HG02840 (cell line): ENCODE measurements around the gene ZFAND5.

Source experiments
- ATAC-seq: cut with Tn5 transposase; IDR thresholded peaks from one replicate; pipeline ENCODE4 v1.9.1; 2021; ENCODE audit warnings: mild to moderate bottlenecking, moderate library complexity, moderate number of reproducible peaks; ENCODE audit not compliant: unreplicated experiment, low FRiP score

The ZFAND5 gene

DNA sequence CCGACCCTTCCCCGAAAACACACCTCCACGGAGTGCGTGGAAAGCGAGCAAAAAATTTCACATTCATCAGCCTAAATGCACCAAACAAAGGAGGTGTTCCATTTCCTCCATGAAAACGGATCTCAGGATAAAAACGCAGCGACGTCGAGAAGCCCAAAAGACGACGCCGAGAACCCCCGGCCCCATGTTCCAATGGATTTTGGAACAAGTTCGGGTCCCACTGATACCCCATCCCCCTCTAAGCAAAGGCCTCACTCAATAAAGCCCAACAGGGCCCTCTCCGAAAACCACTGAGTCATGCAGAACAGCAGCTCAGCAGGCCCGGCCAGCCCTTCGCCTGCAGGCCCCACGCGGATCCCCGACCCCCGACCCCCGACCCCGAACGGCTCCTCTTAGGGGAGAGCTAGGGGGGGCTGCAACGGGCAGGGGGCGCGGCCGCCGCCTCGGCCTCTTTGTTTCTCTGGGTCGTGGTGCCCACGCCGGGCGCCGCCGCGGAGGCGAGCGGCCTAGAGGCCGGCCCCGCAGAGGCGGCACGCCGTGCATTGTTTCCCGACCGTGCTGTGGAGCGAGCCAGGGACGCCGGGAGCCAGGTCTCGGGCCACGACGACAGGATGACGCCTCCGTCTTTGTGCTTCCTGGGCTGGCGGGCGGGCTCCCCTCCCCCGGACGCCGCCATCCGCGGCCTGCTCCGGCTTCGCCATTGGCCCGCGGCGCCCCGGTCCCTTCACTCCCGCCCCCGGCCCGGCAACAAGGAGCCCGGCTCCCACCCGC, 915 bp downstream of the ZFAND5 start:
- peak; percentile 51 for ATAC-seq

DNA sequence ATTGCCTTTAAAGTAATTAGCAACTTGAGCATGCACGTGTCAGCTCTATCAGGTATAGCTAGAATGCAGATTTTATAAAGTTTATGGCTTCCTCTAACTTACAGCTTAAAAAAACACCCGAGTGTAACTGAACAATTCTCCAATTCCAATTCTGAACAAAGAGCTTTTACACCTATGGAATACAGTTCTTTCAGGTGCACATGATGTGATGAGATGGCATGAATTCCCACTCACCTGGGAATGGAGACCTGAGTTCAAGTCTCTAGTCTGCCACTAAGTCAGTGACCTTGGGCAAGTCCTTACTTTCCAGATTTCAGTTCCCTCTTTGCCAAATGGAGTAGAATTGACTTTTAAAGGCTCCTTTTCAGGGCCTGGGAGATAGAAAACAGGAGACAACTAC, 1.8 kb downstream of the ZFAND5 start:
- ATAC-seq, result no peak

DNA sequence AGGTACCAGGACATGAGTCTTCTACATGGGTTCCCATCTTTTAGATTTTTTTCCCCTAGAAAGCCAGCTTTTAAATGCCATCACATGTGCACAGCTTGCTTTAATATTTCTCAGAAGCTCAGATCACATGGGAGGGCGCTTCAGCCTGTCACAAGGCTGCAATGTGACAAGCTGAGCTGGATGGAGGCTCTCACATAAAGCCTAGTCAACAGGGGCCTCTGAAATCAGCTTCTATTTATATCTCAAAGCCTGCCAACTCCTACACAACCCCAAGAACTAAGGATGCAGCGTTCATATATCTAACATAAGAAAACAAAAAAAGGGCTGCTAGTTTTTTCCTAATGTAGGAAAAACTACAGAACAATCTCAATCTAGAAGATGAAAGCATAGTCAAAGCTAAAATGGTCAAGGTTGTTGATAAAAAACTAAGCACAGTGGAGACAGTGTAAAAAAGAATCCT, 2.3 kb downstream of the ZFAND5 start:
- no peak for ATAC-seq

GRCh38 chr9:72362118-72362531, 2.9 kb downstream of the ZFAND5 start:
- ATAC-seq, result no peak

DNA sequence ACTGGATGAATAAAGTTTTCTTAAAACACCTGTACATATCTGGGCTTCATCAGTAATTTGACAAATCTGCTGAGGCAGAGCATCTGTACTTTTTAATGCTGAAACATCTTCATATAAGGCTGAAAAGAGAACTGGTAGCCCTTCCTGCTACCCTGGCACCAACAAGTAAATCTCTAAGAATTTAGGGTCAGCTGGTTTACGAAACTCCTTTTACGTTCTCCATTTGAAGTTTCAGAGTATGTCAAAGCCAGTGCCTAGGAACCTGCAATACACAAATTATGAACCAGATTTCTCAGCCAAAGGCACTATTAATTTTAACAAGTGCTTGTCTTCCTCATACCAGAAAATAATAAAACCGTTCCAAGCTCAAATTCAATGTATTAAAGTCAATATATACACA, 3.8 kb downstream of the ZFAND5 start:
- ATAC-seq, result no peak

DNA sequence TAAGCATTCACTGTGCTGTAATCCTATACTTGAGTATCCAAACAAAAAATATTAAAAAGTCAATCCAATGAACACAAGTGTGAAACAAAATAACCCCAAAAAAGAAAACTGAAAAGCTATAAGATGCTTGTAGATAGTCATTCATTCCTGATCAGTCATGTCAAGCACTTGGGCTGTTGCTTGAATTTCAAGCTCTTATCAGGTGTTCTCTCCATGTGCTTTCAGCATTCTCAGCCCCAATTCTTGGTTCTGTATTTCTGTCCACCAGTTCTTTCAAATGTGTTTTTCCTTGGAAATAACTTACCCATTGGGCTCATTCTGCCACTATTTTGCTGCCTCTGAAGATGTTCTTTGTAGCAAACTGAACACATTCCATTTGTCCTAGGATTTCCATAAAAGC, 4.7 kb downstream of the ZFAND5 start:
- no peak for ATAC-seq

DNA sequence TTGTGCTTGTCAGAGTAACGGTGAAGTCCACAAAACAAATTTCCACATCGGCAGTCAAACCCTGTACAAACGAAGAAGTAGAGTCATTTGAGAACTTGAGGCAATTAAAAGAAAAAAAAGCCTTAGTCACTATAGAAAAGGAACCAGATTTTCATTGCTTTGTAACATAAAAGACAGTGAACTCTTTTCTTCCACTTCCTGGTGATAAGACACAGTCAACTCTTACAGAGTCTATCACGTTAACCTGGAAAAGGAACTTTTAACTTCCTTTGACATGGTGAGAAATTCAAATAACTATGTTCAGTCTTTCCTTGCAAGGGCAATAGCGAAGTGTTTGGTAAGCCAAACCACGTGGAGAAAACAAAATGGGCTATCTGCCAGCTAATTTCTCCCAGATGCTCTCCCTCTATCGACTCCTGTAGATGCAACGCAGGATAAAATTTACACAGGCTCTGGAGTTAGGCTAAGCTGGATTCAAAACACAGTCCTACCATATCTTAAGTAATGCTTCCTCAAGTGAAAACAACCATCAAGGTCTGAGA, 8.9 kb downstream of the ZFAND5 start:
- no peak for ATAC-seq

DNA sequence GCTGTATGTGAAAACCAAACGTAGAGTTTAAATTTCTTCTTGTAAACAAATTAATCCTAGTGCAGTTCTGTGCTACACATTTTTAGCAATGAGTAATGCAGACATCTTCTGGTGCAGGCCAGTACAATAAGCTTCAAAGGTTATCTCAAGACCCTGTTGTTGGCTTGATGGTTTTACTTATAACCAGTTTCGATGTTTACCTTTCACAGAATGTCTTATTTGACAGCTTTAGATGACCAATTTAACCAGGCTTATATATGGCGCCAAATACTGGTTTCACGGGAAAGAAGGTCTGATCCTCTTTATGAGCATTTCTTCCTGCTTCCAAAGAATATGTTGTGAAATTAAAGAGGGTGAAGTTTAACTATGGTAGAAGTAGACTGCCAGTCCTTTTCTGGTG, 9.9 kb downstream of the ZFAND5 start:
- ATAC-seq, result no peak

DNA sequence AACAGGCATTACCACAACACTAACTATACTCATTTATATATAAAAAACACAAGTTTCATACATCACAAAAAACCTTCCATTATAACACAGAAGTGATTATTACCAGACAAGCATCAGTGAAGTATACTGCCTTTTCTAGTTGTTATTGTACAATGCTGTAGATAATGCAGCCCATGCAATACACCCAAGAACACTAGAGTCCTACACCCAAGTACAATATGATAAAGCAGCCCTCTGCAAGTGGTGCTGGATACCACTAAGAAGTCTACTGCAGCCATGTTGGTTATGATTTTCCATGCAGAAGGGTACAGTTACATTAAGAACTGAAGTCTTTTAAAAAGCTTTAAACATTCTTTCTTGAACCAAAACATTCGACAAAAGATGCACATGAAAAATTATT, 10.3 kb downstream of the ZFAND5 start:
- no peak for ATAC-seq

DNA sequence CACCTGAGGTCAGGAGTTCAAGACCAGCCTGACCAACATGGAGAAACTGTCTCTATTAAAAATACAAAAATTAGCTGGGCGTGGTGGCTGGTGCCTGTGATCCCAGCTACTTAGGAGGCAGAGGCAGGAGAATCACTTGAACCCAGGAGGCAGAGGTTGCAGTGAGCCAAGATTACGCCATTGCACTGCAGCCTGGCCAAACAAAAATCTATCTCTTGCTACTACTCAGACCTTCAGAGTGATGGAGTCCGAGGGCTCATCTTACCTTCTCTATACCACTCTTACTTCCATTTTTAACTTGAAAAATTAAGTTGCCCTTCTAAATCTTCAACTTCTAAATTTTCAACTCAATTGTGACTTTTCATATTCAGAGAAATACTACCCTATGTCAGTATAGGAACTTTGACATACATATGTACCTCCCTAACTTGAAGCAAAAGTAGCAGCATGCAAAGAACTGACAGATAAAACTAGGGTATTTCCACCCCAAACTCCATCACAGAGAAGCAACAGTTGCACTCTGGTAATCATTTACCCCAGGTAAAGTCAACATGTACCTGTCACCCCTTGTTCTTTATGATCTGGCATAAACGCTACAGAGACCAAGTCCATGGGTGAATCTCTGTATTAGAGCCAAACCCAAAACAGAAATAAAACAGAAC, 11.4 kb downstream of the ZFAND5 start:
- no peak for ATAC-seq

DNA sequence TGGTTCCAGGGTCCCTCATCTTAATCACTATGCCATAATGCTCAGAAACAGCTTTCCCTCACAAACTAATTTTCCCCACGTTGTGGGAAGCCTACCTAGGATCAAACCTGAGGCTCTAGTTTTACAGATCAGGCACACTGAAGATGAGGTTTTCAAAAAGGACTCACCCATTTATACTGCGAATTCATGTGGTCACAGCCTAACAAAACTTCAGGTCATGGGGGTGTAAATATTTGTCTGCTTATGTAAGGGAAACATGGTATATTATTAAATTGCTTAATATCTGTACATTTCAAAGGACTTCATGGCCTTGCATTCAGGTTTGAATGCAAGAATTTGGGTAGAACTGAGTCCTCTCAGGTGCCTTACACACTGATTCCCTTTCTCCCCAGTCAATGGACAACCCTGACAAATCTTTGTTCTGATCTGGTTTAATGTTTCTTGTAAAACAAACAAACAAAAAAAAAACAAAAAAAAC, 12.1 kb downstream of the ZFAND5 start:
- no peak for ATAC-seq

DNA sequence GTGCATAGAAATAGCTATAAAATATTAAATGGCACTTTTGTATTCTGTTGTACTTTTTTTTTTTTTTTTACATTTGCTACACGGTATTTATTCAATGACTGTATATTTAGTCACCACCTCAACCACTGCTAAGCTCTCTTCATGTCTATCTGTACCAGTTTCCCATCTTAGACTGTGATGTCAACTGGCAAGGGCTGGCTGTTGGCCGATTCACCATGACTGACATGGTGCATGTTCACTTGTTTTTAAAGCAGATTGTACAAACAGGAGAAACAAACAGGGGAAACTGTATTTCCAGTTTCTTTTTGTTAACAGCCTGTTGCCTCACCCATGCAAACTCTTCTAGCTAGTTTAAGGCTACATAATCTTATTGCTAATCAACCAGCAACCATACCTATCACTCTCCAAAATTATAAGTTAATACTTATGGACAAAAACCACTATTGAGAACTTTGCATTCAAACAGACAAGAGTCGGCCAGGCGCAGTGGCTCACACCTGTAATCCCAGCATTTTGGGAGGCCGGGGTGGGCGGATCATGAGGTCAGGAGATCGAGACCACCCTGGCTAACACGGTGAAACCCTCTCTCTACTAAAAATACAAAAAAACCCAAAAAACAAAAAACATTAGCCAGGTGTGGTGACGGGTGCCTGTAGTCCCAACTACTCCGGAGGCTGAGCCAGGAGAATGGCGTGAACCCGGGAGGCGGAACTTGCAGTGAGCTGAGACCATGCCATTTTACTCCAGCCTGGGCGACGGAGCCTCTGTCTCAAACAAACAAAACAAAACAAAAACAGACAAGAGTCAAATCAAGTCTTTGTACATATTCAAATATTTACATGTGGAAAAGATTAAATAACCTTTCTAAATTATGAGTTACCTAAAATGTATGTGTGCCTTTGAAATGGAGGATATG, 13.2 kb downstream of the ZFAND5 start:
- ATAC-seq, result no peak

GRCh38 chr9:72349911-72350310, 15.1 kb downstream of the ZFAND5 start:
- ATAC-seq, result no peak

GRCh38 chr9:72349240-72349639, 15.8 kb downstream of the ZFAND5 start:
- no peak for ATAC-seq

- ATAC-seq, result no peak
These were observed 18.7 kb downstream of the ZFAND5 start for GRCh38 chr9:72346333-72346732.

GRCh38 chr9:72338631-72339030, 26.4 kb downstream of the ZFAND5 start:
- no peak for ATAC-seq

GRCh38 chr9:72337286-72337685, 27.7 kb downstream of the ZFAND5 start:
- no peak for ATAC-seq

GRCh38 chr9:72334658-72335337, 30.2 kb downstream of the ZFAND5 start:
- no peak for ATAC-seq

GRCh38 chr9:72333709-72334108, 31.3 kb downstream of the ZFAND5 start:
- ATAC-seq, result no peak

DNA sequence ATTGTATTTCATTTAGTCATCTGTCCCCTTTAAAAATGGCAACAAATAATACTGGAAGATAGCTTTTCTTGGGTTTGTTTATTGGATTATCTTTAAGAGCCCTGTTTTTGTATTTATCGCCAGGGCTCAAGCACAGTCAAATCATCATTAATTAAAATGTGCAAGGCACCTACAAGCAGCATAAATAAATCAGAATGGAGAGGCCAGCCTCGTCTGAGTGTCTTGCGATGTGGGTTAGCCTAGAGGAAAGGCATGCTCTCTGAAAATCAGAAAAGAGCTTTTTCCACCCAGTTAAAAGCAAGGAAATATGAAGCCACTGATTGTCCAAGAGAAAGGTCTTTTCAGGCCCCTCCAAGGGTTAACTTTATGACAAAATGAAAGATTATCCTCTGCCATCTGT, 31.8 kb downstream of the ZFAND5 start:
- ATAC-seq, result no peak
